Neural cell (in vitro differentiated cells): ENCODE results near the gene CFAP100.

ENCODE experiments used
- EZH2 ChIP-seq: fragments of 200-600, 300-800 bp; shearing (Covaris generic), sonication (generic); IDR thresholded peaks from 2 replicates; pipeline ENCODE4 v1.6.1; 2014; ENCODE audit warnings: antibody characterized with exemption, low read length, borderline replicate concordance, mild to moderate bottlenecking; ENCODE audit not compliant: insufficient read depth, poor library complexity, severe bottlenecking
- POLR2AphosphoS5 ChIP-seq: IDR thresholded peaks from 2 replicates; pipeline ENCODE4 v1.6.1; 2012

DNA sequence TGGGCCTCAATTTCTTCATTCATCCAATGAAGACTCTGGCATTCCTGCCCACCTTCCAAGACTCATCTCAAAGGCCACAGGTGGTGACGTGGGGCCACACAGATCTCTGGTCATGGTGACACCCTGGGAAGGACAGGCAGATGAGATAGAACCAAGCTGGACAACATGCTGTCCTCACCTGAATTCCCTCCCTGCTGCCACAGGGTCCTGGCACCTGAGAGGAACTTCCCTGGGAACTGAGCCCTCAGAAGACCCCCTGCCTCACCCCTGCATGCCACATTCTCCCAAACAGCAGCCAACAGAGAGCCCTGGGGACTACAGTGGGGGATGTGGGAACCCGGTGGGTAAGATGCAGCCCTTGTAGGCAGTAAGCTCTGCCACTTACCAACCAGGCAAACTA lies 48.2 kb upstream of the CFAP100 start:
- no peak for TF ChIP-seq EZH2
- TF ChIP-seq POLR2AphosphoS5: no peak
